ENCODE data around the gene RNF121. TPM values are rescaled to one million over a fixed set of nuclear protein-coding genes. Genes with fewer than 3 reads are reported as not detected.

Gene RNF121
- total and polyA plus RNA-seq, 9 donors, result 17.4 to 32.2 (median 27.0) TPM

GRCh38 chr11:71988050-71988449 is 59.2 kb downstream of the RNF121 start:
- no peak overlapping the region for H3K4me3 ChIP-seq
- DNase-seq, result no peak
- intact Hi-C loops (cut with DNase I), result no loop called here
- WGBS, 3 donors, result 8 to 23% (median 16%) methylated on average over 3 of the region's 3 CpGs
- no peaks in the 10 kb centered on the region for H3K27me3 ChIP-seq
- H3K27ac ChIP-seq, result no peak overlapping the region
- TF ChIP-seq, protein P1, sequence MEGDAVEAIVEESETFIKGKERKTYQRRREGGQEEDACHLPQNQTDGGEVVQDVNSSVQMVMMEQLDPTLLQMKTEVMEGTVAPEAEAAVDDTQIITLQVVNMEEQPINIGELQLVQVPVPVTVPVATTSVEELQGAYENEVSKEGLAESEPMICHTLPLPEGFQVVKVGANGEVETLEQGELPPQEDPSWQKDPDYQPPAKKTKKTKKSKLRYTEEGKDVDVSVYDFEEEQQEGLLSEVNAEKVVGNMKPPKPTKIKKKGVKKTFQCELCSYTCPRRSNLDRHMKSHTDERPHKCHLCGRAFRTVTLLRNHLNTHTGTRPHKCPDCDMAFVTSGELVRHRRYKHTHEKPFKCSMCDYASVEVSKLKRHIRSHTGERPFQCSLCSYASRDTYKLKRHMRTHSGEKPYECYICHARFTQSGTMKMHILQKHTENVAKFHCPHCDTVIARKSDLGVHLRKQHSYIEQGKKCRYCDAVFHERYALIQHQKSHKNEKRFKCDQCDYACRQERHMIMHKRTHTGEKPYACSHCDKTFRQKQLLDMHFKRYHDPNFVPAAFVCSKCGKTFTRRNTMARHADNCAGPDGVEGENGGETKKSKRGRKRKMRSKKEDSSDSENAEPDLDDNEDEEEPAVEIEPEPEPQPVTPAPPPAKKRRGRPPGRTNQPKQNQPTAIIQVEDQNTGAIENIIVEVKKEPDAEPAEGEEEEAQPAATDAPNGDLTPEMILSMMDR (IDR thresholded peaks at IDR 0.05), result no peak
- no peak for TF ChIP-seq EP300 (IDR thresholded peaks at IDR 0.05)
- H3K9me3 ChIP-seq, result no peaks in the 10 kb centered on the region
- no peaks in the 10 kb centered on the region for H3K36me3 ChIP-seq
- peaks cover 3% of the 10 kb centered on the region for H3K4me1 ChIP-seq (ENCODE audit: insufficient read depth)

GRCh38 chr11:71990701-71991100 is 61.9 kb downstream of the RNF121 start:
- TF ChIP-seq, protein P1 (IDR thresholded peaks at IDR 0.05), result no peak
- TF ChIP-seq EP300 (IDR thresholded peaks at IDR 0.05) (no peak), POLR2A (IDR thresholded peaks at IDR 0.05) (no peak)
- H3K27me3 ChIP-seq, result no peaks in the 10 kb centered on the region
- no peaks in the 10 kb centered on the region for H3K36me3 ChIP-seq
- DNase-seq, result no peak
- no peak overlapping the region for H3K27ac ChIP-seq
- H3K9me3 ChIP-seq, result no peaks in the 10 kb centered on the region
- no peak overlapping the region for H3K4me3 ChIP-seq
- peaks cover 3% of the 10 kb centered on the region for H3K4me1 ChIP-seq (ENCODE audit: insufficient read depth)
- intact Hi-C loops (cut with DNase I), result no loop called here
- 56 to 77% (median 56%) methylated on average over 3 of the region's 3 CpGs for WGBS, 3 donors

- no peak overlapping the region for H3K27ac ChIP-seq
Observed at GRCh38 chr11:71991494-71991893, 62.6 kb downstream of the RNF121 start.

DNA sequence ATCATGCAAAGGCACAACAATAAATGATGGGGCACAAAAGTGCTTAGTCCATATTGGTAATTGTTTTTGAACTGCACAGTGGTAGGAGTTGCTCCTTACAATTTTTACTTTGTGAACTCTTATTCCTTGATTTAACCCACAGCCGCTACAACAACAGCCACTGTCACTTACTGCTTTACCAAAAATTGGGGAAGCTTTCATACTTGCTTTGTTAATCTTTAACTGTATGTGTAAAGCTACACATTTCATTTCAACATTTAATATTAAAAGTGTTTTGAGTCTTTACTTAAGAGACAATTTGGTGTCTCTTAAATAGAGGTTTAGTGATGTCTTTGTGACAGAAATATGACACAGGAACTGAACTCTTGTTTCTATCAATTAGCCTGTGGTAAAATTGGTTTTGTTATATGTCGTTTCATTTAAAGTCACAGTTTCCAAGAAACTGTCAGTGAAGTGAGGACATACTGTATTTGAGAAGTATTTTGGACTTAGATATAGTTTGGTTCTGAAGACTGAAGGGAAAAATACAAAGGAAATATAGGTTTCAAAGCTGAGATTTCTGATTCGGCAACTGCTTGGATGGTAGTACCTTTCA is 63.4 kb downstream of the RNF121 start:
- peaks cover 3% of the 10 kb centered on the region for H3K4me1 ChIP-seq (ENCODE audit: insufficient read depth)
- no peak overlapping the region for H3K27ac ChIP-seq
- intact Hi-C loops (cut with DNase I), result no loop called here
- WGBS, 3 donors, result 90 to 94% (median 91%) methylated on average over 3 of the region's 3 CpGs
- TF ChIP-seq POLR2A (IDR thresholded peaks at IDR 0.05) (no peak), EP300 (IDR thresholded peaks at IDR 0.05) (no peak)
- TF ChIP-seq, protein P1 (IDR thresholded peaks at IDR 0.05), result no peak
- DNase-seq, result no peak
- no peak overlapping the region for H3K4me3 ChIP-seq
- no peaks in the 10 kb centered on the region for H3K9me3 ChIP-seq
- H3K36me3 ChIP-seq, result no peaks in the 10 kb centered on the region
- no peaks in the 10 kb centered on the region for H3K27me3 ChIP-seq

More at GRCh38 chr11:71991494-71991893, 62.6 kb downstream of the RNF121 start:
- Histone ChIP-seq H3K4me3 (no peak overlapping the region), H3K27me3 (no peaks in the 10 kb centered on the region), H3K4me1 (ENCODE audit: insufficient read depth) (peaks cover 3% of the 10 kb centered on the region), H3K9me3 (no peaks in the 10 kb centered on the region), H3K36me3 (no peaks in the 10 kb centered on the region)
- intact Hi-C loops (cut with DNase I), result no loop called here
- no peak for DNase-seq
- TF ChIP-seq EP300 (IDR thresholded peaks at IDR 0.05), result no peak
- TF ChIP-seq POLR2A (IDR thresholded peaks at IDR 0.05), result no peak
- WGBS, 3 donors, result 96 to 98% (median 96%) methylated on average over 3 of the region's 3 CpGs

DNA sequence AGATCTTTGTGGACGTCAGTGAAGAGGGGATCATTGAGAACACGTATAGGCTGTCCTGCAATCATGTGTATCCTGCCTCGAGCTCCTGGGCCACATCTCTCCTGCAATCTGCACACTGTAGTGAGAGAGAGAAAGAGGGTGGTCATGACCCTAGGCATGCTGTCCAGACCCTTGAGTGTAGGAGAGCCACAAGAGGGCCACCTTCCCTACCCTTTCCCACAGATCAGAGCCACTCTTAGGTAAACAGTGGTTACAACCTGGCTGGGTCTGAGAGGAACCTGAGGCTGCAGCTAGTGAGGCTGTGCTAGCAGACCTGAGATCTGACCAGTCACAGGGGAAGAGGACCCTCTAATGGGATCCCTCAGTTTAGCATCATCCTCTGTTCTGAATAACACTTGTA is 65.9 kb downstream of the RNF121 start:
- TF ChIP-seq EP300 (IDR thresholded peaks at IDR 0.05), result no peak
- no peak for TF ChIP-seq POLR2A (IDR thresholded peaks at IDR 0.05)
- TF ChIP-seq, protein P1 (IDR thresholded peaks at IDR 0.05), result no peak
- 77 to 96% (median 87%) methylated on average over 3 of the region's 3 CpGs for WGBS, 3 donors
- no peak for DNase-seq
- Histone ChIP-seq H3K36me3 (no peaks in the 10 kb centered on the region), H3K4me3 (no peak overlapping the region), H3K27me3 (no peaks in the 10 kb centered on the region), H3K27ac (no peak overlapping the region), H3K9me3 (no peaks in the 10 kb centered on the region), H3K4me1 (ENCODE audit: insufficient read depth) (peaks cover 1% of the 10 kb centered on the region)
- intact Hi-C loops (cut with DNase I), result loop anchor here in 1 of 4 donors (2.0 kb wide), 1 partner anchor 42 kb away; no protein-coding TSS in a partner anchor

Measured in ovary (tissue), 9 donors.